ENCODE results near the gene FHIT. TPM values are rescaled to one million over a fixed set of nuclear protein-coding genes. Genes with fewer than 3 reads are reported as not detected.

The FHIT gene
- total RNA-seq, 1 experiment from 2014 or later, result 20.1 TPM

- intact Hi-C loops (cut with micrococcal nuclease), result no loop called here
- no peak overlapping the region for H3K27ac Mint-ChIP-seq (ENCODE audit: low read depth, unreplicated experiment)
- no peaks in the 10 kb centered on the region for H3K36me3 Mint-ChIP-seq (ENCODE audit: insufficient read depth, unreplicated experiment)
- peaks cover 6% of the 10 kb centered on the region for H3K4me1 Mint-ChIP-seq (ENCODE audit: insufficient read depth, unreplicated experiment)
- no peak for TF ChIP-seq CTCF (IDR thresholded peaks at IDR 0.05; ENCODE audit: unreplicated experiment)
- no peaks in the 10 kb centered on the region for H3K27me3 Mint-ChIP-seq (ENCODE audit: insufficient read depth, unreplicated experiment)
- DNase-seq (ENCODE audit: unreplicated experiment), result no peak
- ChIA-PET POLR2A (no interaction called here), CTCF (interaction anchor here (0.6 kb wide), 1 partner anchor 552 kb away, joined by 3 read pairs; no protein-coding TSS in a partner anchor)
- no TSS peak for BruUV-seq (replicated peaks)
- no peaks in the 10 kb centered on the region for H3K9me3 Mint-ChIP-seq (ENCODE audit: unreplicated experiment)
- no peak overlapping the region for H3K4me3 Mint-ChIP-seq (ENCODE audit: unreplicated experiment)
Measured at GRCh38 chr3:60336061-60336460, 915.2 kb downstream of the FHIT start.

- BruUV-seq (replicated peaks), result no TSS peak
- H3K4me1 Mint-ChIP-seq (ENCODE audit: insufficient read depth, unreplicated experiment), result peaks cover 6% of the 10 kb centered on the region
Measured at GRCh38 chr3:60333710-60334109, 917.5 kb downstream of the FHIT start.

GRCh38 chr3:60330107-60330506, 921.1 kb downstream of the FHIT start:
- Mint-ChIP-seq H3K36me3 (ENCODE audit: insufficient read depth, unreplicated experiment) (no peaks in the 10 kb centered on the region), H3K4me1 (ENCODE audit: insufficient read depth, unreplicated experiment) (peaks cover 6% of the 10 kb centered on the region), H3K9me3 (ENCODE audit: unreplicated experiment) (no peaks in the 10 kb centered on the region), H3K4me3 (ENCODE audit: unreplicated experiment) (no peak overlapping the region), H3K27ac (ENCODE audit: low read depth, unreplicated experiment) (no peak overlapping the region), H3K27me3 (ENCODE audit: insufficient read depth, unreplicated experiment) (no peaks in the 10 kb centered on the region)
- CTCF ChIA-PET, result no interaction called here
- intact Hi-C loops (cut with micrococcal nuclease), result no loop called here
- BruUV-seq (replicated peaks), result no TSS peak
- POLR2A ChIA-PET, result no interaction called here
- no peak for TF ChIP-seq CTCF (IDR thresholded peaks at IDR 0.05; ENCODE audit: unreplicated experiment)
- DNase-seq (ENCODE audit: unreplicated experiment), result no peak

More at GRCh38 chr3:60333710-60334109, 917.5 kb downstream of the FHIT start:
- ChIA-PET CTCF (interaction anchor here (0.7 kb wide), 1 partner anchor 66 kb away, joined by 4 read pairs; no protein-coding TSS in a partner anchor), POLR2A (no interaction called here)
- H3K36me3 Mint-ChIP-seq (ENCODE audit: insufficient read depth, unreplicated experiment), result no peaks in the 10 kb centered on the region
- DNase-seq (ENCODE audit: unreplicated experiment), result peak; percentile 17
- H3K9me3 Mint-ChIP-seq (ENCODE audit: unreplicated experiment), result no peaks in the 10 kb centered on the region
- intact Hi-C loops (cut with micrococcal nuclease), result no loop called here
- TF ChIP-seq CTCF (IDR thresholded peaks at IDR 0.05; ENCODE audit: unreplicated experiment), result no peak
- no peaks in the 10 kb centered on the region for H3K27me3 Mint-ChIP-seq (ENCODE audit: insufficient read depth, unreplicated experiment)
- H3K27ac Mint-ChIP-seq (ENCODE audit: low read depth, unreplicated experiment), result no peak overlapping the region
- no peak overlapping the region for H3K4me3 Mint-ChIP-seq (ENCODE audit: unreplicated experiment)

GRCh38 chr3:60325610-60326170, 925.6 kb downstream of the FHIT start:
- CTCF ChIA-PET, result interaction anchor here (1.2 kb wide), 1 partner anchor 18 kb away, joined by 3 read pairs; no protein-coding TSS in a partner anchor
- H3K4me1 Mint-ChIP-seq (ENCODE audit: insufficient read depth, unreplicated experiment), result no peaks in the 10 kb centered on the region
- no peak overlapping the region for H3K4me3 Mint-ChIP-seq (ENCODE audit: unreplicated experiment)
- POLR2A ChIA-PET, result interaction anchor here (0.7 kb wide), 1 partner anchor 247 kb away, joined by 7 read pairs; no protein-coding TSS in a partner anchor
- H3K9me3 Mint-ChIP-seq (ENCODE audit: unreplicated experiment), result no peaks in the 10 kb centered on the region
- H3K27me3 Mint-ChIP-seq (ENCODE audit: insufficient read depth, unreplicated experiment), result no peaks in the 10 kb centered on the region
- no peak for TF ChIP-seq CTCF (IDR thresholded peaks at IDR 0.05; ENCODE audit: unreplicated experiment)
- no TSS peak for BruUV-seq (replicated peaks)
- no peak for DNase-seq (ENCODE audit: unreplicated experiment)
- H3K27ac Mint-ChIP-seq (ENCODE audit: low read depth, unreplicated experiment), result no peak overlapping the region
- intact Hi-C loops (cut with micrococcal nuclease), result no loop called here
- H3K36me3 Mint-ChIP-seq (ENCODE audit: insufficient read depth, unreplicated experiment), result no peaks in the 10 kb centered on the region

All from MCF 10A (cell line).